Activated B cell treated with CpG ODN at 0.5 μM for 24 hours (primary cell): ENCODE measurements around the gene PTPRJ. TPM values are rescaled to one million over a fixed set of nuclear protein-coding genes. Genes with fewer than 3 reads are reported as not detected.

ENCODE experiments used
- ATAC-seq: fragments of 200-7000 bp; cut with Tn5 transposase; one replicate; pipeline ENCODE4 v1.10.0; 2021; ENCODE audit warnings: low read depth, mild to moderate bottlenecking, moderate library complexity
- CTCF ChIA-PET: fragments of 350-600 bp; sonication (Branson Sonifier 250); formaldehyde crosslinking; loops from one replicate; lab custom pipeline; 2021; ENCODE audit warnings: antibody characterized with exemption; lab: Charles Lee
- POLR2A ChIA-PET: fragments of 350-600 bp; sonication (Branson Sonifier 250); formaldehyde crosslinking; loops from one replicate; lab custom pipeline; 2021; ENCODE audit warnings: antibody characterized with exemption; lab: Charles Lee
- DNase-seq: peaks from one replicate; pipeline ENCODE4 v3.0.0; 2022
- H3K27ac Mint-ChIP-seq: one replicate; pipeline ENCODE4 v1.8.0; 2020; ENCODE audit warnings: mixed read lengths
- H3K27me3 Mint-ChIP-seq: one replicate; pipeline ENCODE4 v1.8.0; 2021; ENCODE audit warnings: mixed read lengths
- H3K36me3 Mint-ChIP-seq: one replicate; pipeline ENCODE4 v1.8.0; 2021; ENCODE audit warnings: low read depth, mixed read lengths
- H3K4me1 Mint-ChIP-seq: one replicate; pipeline ENCODE4 v1.8.0; 2021; ENCODE audit warnings: mixed read lengths
- H3K4me3 Mint-ChIP-seq: one replicate; pipeline ENCODE4 v1.8.0; 2020; ENCODE audit warnings: mild to moderate bottlenecking, mixed read lengths
- H3K9me3 Mint-ChIP-seq: one replicate; pipeline ENCODE4 v1.8.0; 2020; ENCODE audit warnings: mixed read lengths
- CTCF ChIP-seq: fragments of 200-600 bp; IDR thresholded peaks from one replicate; pipeline ENCODE4 v1.8.0; 2022; ENCODE audit warnings: antibody characterized with exemption, mild to moderate bottlenecking
- intact Hi-C: fragments of 100-400 bp; cut with micrococcal nuclease; formaldehyde crosslinking; loops from one replicate; pipeline ENCODE4 v1.15.1; 2024
- total RNA-seq: library from RNA; stranded (reverse); gene quantifications from 2 replicates; pipeline ENCODE4 v1.2.3, GENCODE V29; 2022

PTPRJ gene
- total RNA-seq, 1 donor from 2014 or later = 19.2 TPM

- ATAC-seq (no peak), DNase-seq (no peak)
- ChIA-PET CTCF (interaction anchor here (0.8 to 1.2 kb wide), 4 partner anchors 36 to 123 kb away, joined by 3 read pairs; no protein-coding TSS in a partner anchor), POLR2A (interaction anchor here (0.6 to 2.4 kb wide), 8 partner anchors 13 to 122 kb away, joined by 3 to 22 read pairs (median 4); no protein-coding TSS in a partner anchor)
- TF ChIP-seq CTCF = no peak
- H3K4me3 Mint-ChIP-seq = peak overlapping the region; percentile 24
- H3K27me3 Mint-ChIP-seq = no peaks in the 10 kb centered on the region
- no peaks in the 10 kb centered on the region for H3K9me3 Mint-ChIP-seq
- H3K36me3 Mint-ChIP-seq = no peaks in the 10 kb centered on the region
- peaks cover 78% of the 10 kb centered on the region for H3K4me1 Mint-ChIP-seq
- intact Hi-C loops = loop anchor here (1.0 kb wide), 1 partner anchor 13 kb away; no protein-coding TSS in a partner anchor
- H3K27ac Mint-ChIP-seq = no peak overlapping the region
Observed at GRCh38 chr11:48056325-48057183, 76.2 kb downstream of the PTPRJ start.

- DNase-seq (no peak), ATAC-seq (no peak)
- Mint-ChIP-seq H3K4me1 (peaks cover 73% of the 10 kb centered on the region), H3K36me3 (no peaks in the 10 kb centered on the region), H3K27ac (no peak overlapping the region), H3K27me3 (no peaks in the 10 kb centered on the region), H3K9me3 (no peaks in the 10 kb centered on the region), H3K4me3 (no peak overlapping the region)
- intact Hi-C loops = no loop called here
- POLR2A ChIA-PET = interaction anchor here (0.5 to 1.0 kb wide), 4 partner anchors 21 to 162 kb away, joined by 3 to 4 read pairs (median 4); no protein-coding TSS in a partner anchor
- no peak for TF ChIP-seq CTCF
- CTCF ChIA-PET = no interaction called here
Observed at GRCh38 chr11:48058064-48058463, 77.7 kb downstream of the PTPRJ start.

- Mint-ChIP-seq H3K4me1 (peaks cover 78% of the 10 kb centered on the region), H3K27me3 (no peaks in the 10 kb centered on the region), H3K27ac (no peak overlapping the region), H3K4me3 (no peak overlapping the region), H3K9me3 (no peaks in the 10 kb centered on the region), H3K36me3 (no peaks in the 10 kb centered on the region)
- POLR2A ChIA-PET = interaction anchor here (0.5 to 1.7 kb wide), 2 partner anchors 15 to 44 kb away, joined by 4 to 5 read pairs; no protein-coding TSS in a partner anchor
- DNase-seq = no peak
- no peak for ATAC-seq
- TF ChIP-seq CTCF = no peak
- intact Hi-C loops = no loop called here
- CTCF ChIA-PET = no interaction called here
Observed at GRCh38 chr11:48058788-48059187, 78.4 kb downstream of the PTPRJ start.

GRCh38 chr11:48062649-48063048 is 82.3 kb downstream of the PTPRJ start:
- TF ChIP-seq CTCF = no peak
- no peaks in the 10 kb centered on the region for H3K9me3 Mint-ChIP-seq
- POLR2A ChIA-PET = no interaction called here
- intact Hi-C loops = no loop called here
- no peaks in the 10 kb centered on the region for H3K27me3 Mint-ChIP-seq
- no peak overlapping the region for H3K4me3 Mint-ChIP-seq
- H3K36me3 Mint-ChIP-seq = peaks cover 3% of the 10 kb centered on the region
- H3K27ac Mint-ChIP-seq = no peak overlapping the region
- ATAC-seq (no peak), DNase-seq (no peak)
- H3K4me1 Mint-ChIP-seq = peaks cover 56% of the 10 kb centered on the region
- CTCF ChIA-PET = no interaction called here

GRCh38 chr11:48063424-48063978 is 83.1 kb downstream of the PTPRJ start:
- intact Hi-C loops = no loop called here

More at GRCh38 chr11:48063424-48063978, 83.1 kb downstream of the PTPRJ start:
- Mint-ChIP-seq H3K27me3 (no peaks in the 10 kb centered on the region), H3K27ac (peak overlapping the region; percentile 12), H3K9me3 (peaks cover 6% of the 10 kb centered on the region), H3K4me3 (no peak overlapping the region), H3K36me3 (peaks cover 12% of the 10 kb centered on the region), H3K4me1 (peaks cover 56% of the 10 kb centered on the region)
- ATAC-seq (no peak), DNase-seq (no peak)
- POLR2A ChIA-PET = interaction anchor here (0.7 kb wide), 1 partner anchor 21 kb away, joined by 3 read pairs; no protein-coding TSS in a partner anchor
- CTCF ChIA-PET = no interaction called here
- TF ChIP-seq CTCF = no peak
